NB4 (cell line): ENCODE data around the gene ITSN1.

Experiments used
- MYC ChIP-seq: IDR thresholded peaks from 2 replicates; pipeline ENCODE4 v1.6.1; 2011; ENCODE audit warnings: low read depth, low read length
- POLR2A ChIP-seq: IDR thresholded peaks from 2 replicates; pipeline ENCODE4 v1.6.1; 2011; ENCODE audit warnings: mild to moderate bottlenecking; ENCODE audit not compliant: insufficient read length; ENCODE audit errors: extremely low read depth
- TF ChIP-seq, protein P1 (sequence below): IDR thresholded peaks from one replicate; pipeline ENCODE4 v1.5.1; 2012; ENCODE audit warnings: low read depth, low read length
- TF ChIP-seq, protein P2 (sequence below): IDR thresholded peaks from 2 replicates; pipeline ENCODE4 v1.6.1; 2011; ENCODE audit warnings: low read depth, low read length

DNA sequence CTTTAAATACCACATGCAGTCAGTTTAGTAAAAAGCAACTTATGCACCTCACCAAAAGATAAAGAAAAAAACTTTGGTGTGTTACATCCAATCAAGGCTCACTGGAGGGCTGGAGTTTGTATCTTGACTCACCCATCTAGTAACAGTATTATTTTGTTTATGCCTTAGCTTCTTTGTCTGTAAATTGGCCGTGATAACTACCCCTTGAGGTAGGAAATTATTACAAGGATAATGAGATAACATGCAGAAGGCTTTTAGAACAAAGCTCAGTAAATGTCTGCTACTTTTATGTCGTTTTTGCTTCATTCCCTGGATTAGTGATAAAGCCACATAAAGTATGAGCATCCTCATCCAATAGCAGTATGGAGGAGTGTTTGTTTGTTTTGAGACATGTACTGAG lies 178.5 kb downstream of the ITSN1 start:
- TF ChIP-seq POLR2A (no peak), MYC (no peak)
- TF ChIP-seq, protein P1, sequence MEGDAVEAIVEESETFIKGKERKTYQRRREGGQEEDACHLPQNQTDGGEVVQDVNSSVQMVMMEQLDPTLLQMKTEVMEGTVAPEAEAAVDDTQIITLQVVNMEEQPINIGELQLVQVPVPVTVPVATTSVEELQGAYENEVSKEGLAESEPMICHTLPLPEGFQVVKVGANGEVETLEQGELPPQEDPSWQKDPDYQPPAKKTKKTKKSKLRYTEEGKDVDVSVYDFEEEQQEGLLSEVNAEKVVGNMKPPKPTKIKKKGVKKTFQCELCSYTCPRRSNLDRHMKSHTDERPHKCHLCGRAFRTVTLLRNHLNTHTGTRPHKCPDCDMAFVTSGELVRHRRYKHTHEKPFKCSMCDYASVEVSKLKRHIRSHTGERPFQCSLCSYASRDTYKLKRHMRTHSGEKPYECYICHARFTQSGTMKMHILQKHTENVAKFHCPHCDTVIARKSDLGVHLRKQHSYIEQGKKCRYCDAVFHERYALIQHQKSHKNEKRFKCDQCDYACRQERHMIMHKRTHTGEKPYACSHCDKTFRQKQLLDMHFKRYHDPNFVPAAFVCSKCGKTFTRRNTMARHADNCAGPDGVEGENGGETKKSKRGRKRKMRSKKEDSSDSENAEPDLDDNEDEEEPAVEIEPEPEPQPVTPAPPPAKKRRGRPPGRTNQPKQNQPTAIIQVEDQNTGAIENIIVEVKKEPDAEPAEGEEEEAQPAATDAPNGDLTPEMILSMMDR: no peak
- TF ChIP-seq, protein P2, sequence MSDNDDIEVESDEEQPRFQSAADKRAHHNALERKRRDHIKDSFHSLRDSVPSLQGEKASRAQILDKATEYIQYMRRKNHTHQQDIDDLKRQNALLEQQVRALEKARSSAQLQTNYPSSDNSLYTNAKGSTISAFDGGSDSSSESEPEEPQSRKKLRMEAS: no peak
